Colonic mucosa (tissue), 4 donors: ENCODE results near the gene CPE. TPM values are rescaled to one million over a fixed set of nuclear protein-coding genes. Genes with fewer than 3 reads are reported as not detected.

Experiments
- DNase-seq: peaks from one replicate; pipeline ENCODE4 v3.0.0-alpha.2; 2020
- H3K27ac ChIP-seq: fragments of 200-600 bp; one replicate; pipeline ENCODE4 v1.8.0; 2021
- H3K27me3 ChIP-seq: fragments of 200-600 bp; one replicate; pipeline ENCODE4 v1.8.0; 2021
- H3K36me3 ChIP-seq: fragments of 200-600 bp; one replicate; pipeline ENCODE4 v1.8.0; 2021
- H3K4me1 ChIP-seq: fragments of 200-600 bp; one replicate; pipeline ENCODE4 v1.8.0; 2021; ENCODE audit warnings: mild to moderate bottlenecking
- H3K4me3 ChIP-seq: fragments of 200-600 bp; one replicate; pipeline ENCODE4 v1.8.0; 2021
- H3K9ac ChIP-seq, 2 donors: one replicate each; pipeline ENCODE4 v1.7.0; 2013; ENCODE audit warnings: control low read depth in 2 of 2, low read depth in 2 of 2, low read length in 2 of 2
- H3K9me3 ChIP-seq: fragments of 200-600 bp; one replicate; pipeline ENCODE4 v1.8.0; 2021
- CTCF ChIP-seq: fragments of 200-600 bp; IDR thresholded peaks from one replicate; pipeline ENCODE4 v1.8.0; 2022; ENCODE audit warnings: antibody characterized with exemption, mild to moderate bottlenecking
- intact Hi-C: fragments of 100-400 bp; cut with DNase I; formaldehyde crosslinking; loops from one replicate; pipeline ENCODE4 v1.14.1; 2022
- total RNA-seq, 2 donors: library from RNA; stranded (reverse); fragmentation: NEBNext Ultra II Directional in 1 of 2; extraction: Animal tissue kit (Norgen Biotek cat#: 25700) in 1 of 2; gene quantifications; one replicate each; pipeline ENCODE4 v1.2.1, GENCODE V29; 2021
- donor health status: healthy.
- donor health status: DM: no; HTN: no; CAD: no.
- donor health status: DM: no; HTN: no; CAD: no.

CPE gene
- total RNA-seq, 2 donors from 2014 or later: 13.8 to 49.6 TPM

- intact Hi-C loops: no loop called here
- no peak for DNase-seq
- Histone ChIP-seq H3K4me3 (no peak overlapping the region), H3K9ac (no peak overlapping the region), H3K27me3 (no peaks in the 10 kb centered on the region), H3K36me3 (no peaks in the 10 kb centered on the region), H3K4me1 (no peaks in the 10 kb centered on the region), H3K9me3 (no peaks in the 10 kb centered on the region), H3K27ac (no peak overlapping the region)
- no peak for TF ChIP-seq CTCF
These were observed 5.4 kb downstream of the CPE start for GRCh38 chr4:165384186-165384585.

GRCh38 chr4:165384598-165384997 is 5.8 kb downstream of the CPE start:
- intact Hi-C loops: no loop called here
- no peaks in the 10 kb centered on the region for H3K9me3 ChIP-seq
- DNase-seq: no peak
- no peaks in the 10 kb centered on the region for H3K4me1 ChIP-seq
- H3K9ac ChIP-seq: no peak overlapping the region
- no peaks in the 10 kb centered on the region for H3K36me3 ChIP-seq
- no peak for TF ChIP-seq CTCF
- no peaks in the 10 kb centered on the region for H3K27me3 ChIP-seq
- H3K4me3 ChIP-seq: no peak overlapping the region
- no peak overlapping the region for H3K27ac ChIP-seq

- H3K27me3 ChIP-seq: no peaks in the 10 kb centered on the region
- no peak for DNase-seq
- no peaks in the 10 kb centered on the region for H3K4me1 ChIP-seq
- no peak overlapping the region for H3K9ac ChIP-seq
- no peak overlapping the region for H3K4me3 ChIP-seq
- no peak overlapping the region for H3K27ac ChIP-seq
- TF ChIP-seq CTCF: no peak
- intact Hi-C loops: no loop called here
- no peaks in the 10 kb centered on the region for H3K9me3 ChIP-seq
- H3K36me3 ChIP-seq: no peaks in the 10 kb centered on the region
These were observed 6.3 kb downstream of the CPE start for GRCh38 chr4:165385126-165385525.

- Histone ChIP-seq H3K9ac (no peak overlapping the region), H3K27ac (no peak overlapping the region), H3K36me3 (no peaks in the 10 kb centered on the region), H3K4me1 (no peaks in the 10 kb centered on the region), H3K27me3 (no peaks in the 10 kb centered on the region), H3K4me3 (no peak overlapping the region), H3K9me3 (no peaks in the 10 kb centered on the region)
- no peak for TF ChIP-seq CTCF
- intact Hi-C loops: no loop called here
- no peak for DNase-seq
These were observed 7.5 kb downstream of the CPE start for GRCh38 chr4:165386328-165386727.

- no peak for DNase-seq
- no peak overlapping the region for H3K9ac ChIP-seq
- H3K27me3 ChIP-seq: no peaks in the 10 kb centered on the region
- intact Hi-C loops: no loop called here
- H3K4me3 ChIP-seq: no peak overlapping the region
- H3K27ac ChIP-seq: no peak overlapping the region
- no peak for TF ChIP-seq CTCF
- no peaks in the 10 kb centered on the region for H3K36me3 ChIP-seq
- no peaks in the 10 kb centered on the region for H3K4me1 ChIP-seq
- no peaks in the 10 kb centered on the region for H3K9me3 ChIP-seq
These were observed 9.9 kb downstream of the CPE start for GRCh38 chr4:165388756-165389155.

GRCh38 chr4:165393051-165393450 is 14.2 kb downstream of the CPE start:
- Histone ChIP-seq H3K9ac (no peak overlapping the region), H3K9me3 (no peaks in the 10 kb centered on the region), H3K27me3 (no peaks in the 10 kb centered on the region), H3K4me3 (no peak overlapping the region), H3K36me3 (no peaks in the 10 kb centered on the region), H3K27ac (no peak overlapping the region), H3K4me1 (no peaks in the 10 kb centered on the region)
- no peak for TF ChIP-seq CTCF
- no peak for DNase-seq
- intact Hi-C loops: no loop called here
